Lung (tissue), 12 donors: ENCODE measurements around the gene GAS6. TPM values are rescaled to one million over a fixed set of nuclear protein-coding genes. Genes with fewer than 3 reads are reported as not detected.

ENCODE experiments used
- ATAC-seq: fragments of 200-7000 bp; cut with Tn5 transposase; one replicate; pipeline ENCODE4 v1.9.1; 2020; ENCODE audit warnings: moderate number of reproducible peaks; ENCODE audit not compliant: insufficient read depth, low FRiP score
- DNase-seq, 3 donors: peaks; one replicate each; pipeline ENCODE4 v3.0.0-alpha.2; 2013 to 2017
- H3K27ac ChIP-seq, 2 donors: one replicate each; pipeline ENCODE4 v1.5.1; 2013; ENCODE audit warnings: mild to moderate bottlenecking in 2 of 2, moderate library complexity in 2 of 2, control low read depth in 1 of 2, inconsistent platforms in 1 of 2, low read depth in 1 of 2, low read length in 1 of 2
- H3K27me3 ChIP-seq, 3 donors: one replicate each; pipeline ENCODE4 v1.5.1; 2013; ENCODE audit warnings: low read length in 2 of 3; ENCODE audit not compliant: control insufficient read depth in 3 of 3, insufficient read depth in 3 of 3
- H3K36me3 ChIP-seq, 4 donors: one replicate each; pipeline ENCODE4 v1.5.1; 2013; ENCODE audit warnings: low read length in 4 of 4, mild to moderate bottlenecking in 1 of 4, moderate library complexity in 1 of 4; ENCODE audit not compliant: control insufficient read depth in 4 of 4, insufficient read depth in 4 of 4
- H3K4me1 ChIP-seq, 5 donors: one replicate each; pipeline ENCODE4 v1.5.1; 2013; ENCODE audit warnings: low read length in 5 of 5, mild to moderate bottlenecking in 2 of 5, moderate library complexity in 1 of 5; ENCODE audit not compliant: control insufficient read depth in 5 of 5, insufficient read depth in 5 of 5
- H3K4me3 ChIP-seq: one replicate; pipeline ENCODE4 v1.5.1; 2013; ENCODE audit warnings: mild to moderate bottlenecking, control low read depth, moderate library complexity
- H3K9ac ChIP-seq, 2 donors: one replicate each; pipeline ENCODE4 v1.5.1; 2013; ENCODE audit warnings: low read length in 2 of 2, control low read depth in 1 of 2; ENCODE audit not compliant: insufficient read depth in 1 of 2
- H3K9me3 ChIP-seq, 4 donors: one replicate each; pipeline ENCODE4 v1.5.1; 2013; ENCODE audit warnings: low read length in 3 of 4, mild to moderate bottlenecking in 1 of 4, moderate library complexity in 1 of 4; ENCODE audit not compliant: control insufficient read depth in 4 of 4, insufficient read depth in 3 of 4
- CTCF ChIP-seq: IDR thresholded peaks from 2 replicates; pipeline ENCODE4 v1.5.1; 2012; ENCODE audit warnings: mild to moderate bottlenecking; ENCODE audit errors: control extremely low read depth, extremely low read depth
- whole genome bisulfite sequencing, 2 donors: extraction: QIAGEN DNeasy Blood & Tissue Kit; methylation state at CpG; one replicate each; pipeline ENCODE4 v1.1.7; 2013; 5-methylcytosine and 5-hydroxymethylcytosine counted together
- polyA plus RNA-seq, 2 donors: library from polyadenylated mRNA; stranded (reverse); fragments of 200-250 nt; gene quantifications; one replicate each; pipeline ENCODE4 v1.2.1, GENCODE V29; 2013
- total RNA-seq, 2 donors: library from RNA; depleted of rRNA in 1 of 2; stranded (reverse); fragments of >200 nt in 1 of 2; gene quantifications; one replicate each; pipeline ENCODE4 v1.2.1, GENCODE V29; 2014 to 2021
- donor health status: control.
- donor health status: control.
- donor health status: Bipolar disorder and iron deficiency.
- donor health status: healthy.
- donor health status: DM: yes; HTN: yes; CAD: no.

GAS6 gene
- total and polyA plus RNA-seq, 4 donors: 61.8 to 107 (median 76.1) TPM

DNA sequence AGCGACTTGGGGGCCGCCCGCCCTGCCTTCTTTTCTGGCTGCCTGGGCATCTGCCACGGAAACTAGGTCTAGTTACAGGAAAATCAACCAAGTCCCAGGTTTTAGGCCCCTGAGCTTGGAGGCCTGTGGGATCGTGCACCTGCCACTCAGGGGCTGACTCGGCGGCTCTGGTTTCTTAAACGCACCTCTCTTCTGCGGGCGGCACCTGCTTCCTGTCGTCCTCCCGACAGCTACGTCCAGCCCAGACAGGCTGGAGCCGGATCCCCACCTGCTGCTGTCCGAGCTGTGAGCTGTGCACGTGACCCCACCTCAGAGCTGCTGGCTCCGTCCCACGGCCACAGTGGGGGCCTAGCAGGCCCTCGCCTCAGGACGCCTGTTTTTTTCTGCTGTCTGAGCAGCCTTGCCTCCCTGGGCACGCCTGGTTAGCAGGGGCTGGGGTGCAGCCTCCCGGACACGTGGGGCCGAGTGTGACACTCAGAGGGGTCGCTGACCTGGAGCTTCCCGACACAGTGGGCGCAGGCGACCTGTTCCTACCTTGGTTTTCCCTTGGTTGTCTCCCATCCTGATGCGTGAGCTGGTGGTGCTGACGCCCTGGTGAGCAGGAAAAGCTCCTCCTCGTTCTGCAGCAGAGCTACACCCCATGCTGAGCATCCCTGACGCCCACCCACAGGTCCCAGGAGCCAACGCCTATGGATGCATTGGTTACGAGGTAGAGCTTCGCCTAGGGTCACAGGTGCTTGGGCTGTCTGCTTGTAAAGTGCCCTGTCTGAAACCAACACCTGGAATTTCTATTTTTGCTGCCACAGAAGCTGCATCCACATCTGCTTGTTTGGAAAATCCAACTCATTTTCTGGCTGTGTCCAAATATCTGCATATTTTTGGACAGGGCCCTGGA, 87.4 kb downstream of the GAS6 start:
- Histone ChIP-seq H3K9ac (no peak overlapping the region), H3K4me1 (peaks cover 0 to 8% (median 0%) of the 10 kb centered on the region in 5 donors), H3K36me3 (no peaks in the 10 kb centered on the region), H3K27me3 (peaks cover 0 to 4% (median 3%) of the 10 kb centered on the region in 3 donors), H3K9me3 (peaks cover 0 to 5% (median 4%) of the 10 kb centered on the region in 4 donors), H3K4me3 (no peak overlapping the region), H3K27ac (no peak overlapping the region)
- WGBS, 2 donors: 76 to 84% methylated on average over 35 of the region's 35 CpGs
- no peak for TF ChIP-seq CTCF
- ATAC-seq (no peak), DNase-seq (peak in 1 of 3 donors; percentile 1)

GRCh38 chr13:113775451-113776145, 88.3 kb downstream of the GAS6 start:
- peaks cover 0 to 5% (median 4%) of the 10 kb centered on the region in 4 donors for H3K9me3 ChIP-seq
- peaks cover 0 to 8% (median 0%) of the 10 kb centered on the region in 5 donors for H3K4me1 ChIP-seq
- H3K36me3 ChIP-seq: no peaks in the 10 kb centered on the region
- H3K27ac ChIP-seq: no peak overlapping the region
- no peak for TF ChIP-seq CTCF
- WGBS, 2 donors: 92 to 95% methylated on average over 27 to 28 of the region's 28 CpGs
- no peak for ATAC-seq
- peaks cover 0 to 4% (median 3%) of the 10 kb centered on the region in 3 donors for H3K27me3 ChIP-seq
- no peak for DNase-seq
- no peak overlapping the region for H3K9ac ChIP-seq
- H3K4me3 ChIP-seq: no peak overlapping the region

DNA sequence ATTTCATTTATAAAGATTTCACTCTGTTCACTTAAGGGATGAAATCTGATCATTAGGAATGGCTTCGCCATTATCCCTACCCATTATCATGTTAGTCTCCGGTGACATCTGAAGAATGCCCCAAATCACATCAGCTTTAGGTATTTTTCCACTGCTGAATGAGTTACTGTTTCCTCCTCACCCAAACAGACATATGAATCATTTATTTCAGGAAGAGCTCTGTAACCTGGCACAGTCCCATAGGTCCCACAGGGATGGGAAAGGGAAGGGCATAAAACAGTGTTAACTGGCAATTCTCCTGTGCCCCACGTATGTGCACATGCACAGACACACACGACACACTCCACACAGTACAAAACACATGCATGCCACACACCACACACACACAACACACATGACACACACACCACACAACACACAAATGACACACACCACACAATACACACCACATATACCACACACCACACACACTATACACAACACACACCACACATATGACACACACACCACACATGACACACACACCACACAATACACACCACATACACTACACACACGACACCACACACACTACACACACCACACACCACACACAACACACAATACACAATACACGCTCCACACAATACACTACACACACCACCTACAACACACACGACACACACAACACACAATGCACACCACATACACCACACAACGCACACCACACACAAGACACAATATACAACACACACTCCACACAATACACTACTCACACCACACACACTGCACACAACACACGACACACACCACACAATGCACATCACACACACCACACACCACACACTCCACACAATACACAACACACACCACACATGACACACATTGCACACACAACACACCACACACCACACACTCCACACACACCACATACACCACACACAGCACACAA, 89.4 kb downstream of the GAS6 start:
- Histone ChIP-seq H3K9ac (no peak overlapping the region), H3K4me1 (peaks cover 0 to 8% (median 0%) of the 10 kb centered on the region in 5 donors), H3K4me3 (no peak overlapping the region), H3K36me3 (peaks cover 0 to 2% (median 0%) of the 10 kb centered on the region in 4 donors), H3K27me3 (peaks cover 0 to 4% (median 3%) of the 10 kb centered on the region in 3 donors), H3K9me3 (peaks cover 0 to 5% (median 4%) of the 10 kb centered on the region in 4 donors), H3K27ac (peak overlapping the region in 1 of 2 donors; percentile 46)
- WGBS, 2 donors: 79 to 82% methylated on average over 9 of the region's 9 CpGs
- ATAC-seq (no peak), DNase-seq (peak in 1 of 3 donors; percentile 16)
- TF ChIP-seq CTCF: no peak
